Loucy (cell line): ENCODE results near the gene ANKRD36.
"Not testable (repeated sequence)": the region's sequence is repeated elsewhere in the genome, so short reads cannot be mapped to it uniquely, and the experiment has no call there.

Experiments
- H2AFZ ChIP-seq: fragments of 200-600 bp; sonication (generic); 2 replicates; pipeline ENCODE4 v1.6.0; 2016; ENCODE audit warnings: antibody characterized with exemption, mild to moderate bottlenecking, low read length, moderate library complexity
- H3F3A ChIP-seq: fragments of 200-600 bp; 2 replicates; pipeline ENCODE4 v1.6.0; 2016; ENCODE audit warnings: antibody characterized with exemption, low read depth, mild to moderate bottlenecking
- H3K27me3 ChIP-seq: fragments of 200-600 bp; sonication (generic); 2 replicates; pipeline ENCODE4 v1.6.1; 2014; ENCODE audit warnings: low read length, mild to moderate bottlenecking; ENCODE audit not compliant: insufficient read depth, poor library complexity, severe bottlenecking
- H3K36me3 ChIP-seq: fragments of 200-600 bp; sonication (generic); 2 replicates; pipeline ENCODE4 v1.6.1; 2016; ENCODE audit warnings: low read length; ENCODE audit not compliant: insufficient read depth
- H3K4me1 ChIP-seq: fragments of 200-600 bp; sonication (generic); 2 replicates; pipeline ENCODE4 v1.5.1; 2014; ENCODE audit warnings: low read length, mild to moderate bottlenecking; ENCODE audit not compliant: insufficient read depth, poor library complexity, severe bottlenecking
- H3K4me2 ChIP-seq: fragments of 200-600 bp; sonication (generic); 2 replicates; pipeline ENCODE4 v1.6.0; 2014; ENCODE audit warnings: antibody characterized with exemption, low read length, low read depth, mild to moderate bottlenecking; ENCODE audit not compliant: poor library complexity, severe bottlenecking
- H3K4me3 ChIP-seq: fragments of 200-600 bp; sonication (generic); 2 replicates; pipeline ENCODE4 v1.5.1; 2014; ENCODE audit warnings: low read length, mild to moderate bottlenecking, mixed read lengths; ENCODE audit not compliant: poor library complexity, severe bottlenecking
- H3K79me2 ChIP-seq: fragments of 200-600 bp; sonication (generic); 2 replicates; pipeline ENCODE4 v1.6.1; 2014; ENCODE audit warnings: low read length; ENCODE audit not compliant: insufficient read depth
- H3K9ac ChIP-seq: fragments of 200-600 bp; sonication (generic); 2 replicates; pipeline ENCODE4 v1.6.0; 2014; ENCODE audit warnings: mild to moderate bottlenecking, low read depth, low read length, moderate library complexity; ENCODE audit not compliant: poor library complexity, severe bottlenecking
- H3K9me2 ChIP-seq: fragments of 200-600 bp; sonication (generic); replicated peaks from 2 replicates; pipeline ENCODE4 v1.6.1; 2016; ENCODE audit warnings: low read depth, low read length, mixed read lengths
- H3K9me3 ChIP-seq: fragments of 200-600 bp; sonication (generic); 2 replicates; pipeline ENCODE4 v1.6.1; 2014; ENCODE audit warnings: mild to moderate bottlenecking, antibody characterized with exemption, low read length, low read depth; ENCODE audit not compliant: insufficient read depth
- H4K20me1 ChIP-seq: fragments of 200-600 bp; sonication (generic); 2 replicates; pipeline ENCODE4 v1.6.0; 2014; ENCODE audit warnings: antibody characterized with exemption, low read length, mild to moderate bottlenecking; ENCODE audit not compliant: insufficient read depth, poor library complexity, severe bottlenecking
- CTCF ChIP-seq: fragments of 200-600 bp; sonication (generic); conservative IDR thresholded peaks from 2 replicates; pipeline ENCODE4 v1.5.1; 2014; ENCODE audit warnings: mild to moderate bottlenecking, antibody characterized with exemption, low read length

The ANKRD36 gene

GRCh38 chr2:97112320-97113049 is 468 bp upstream of the ANKRD36 start:
- not testable (repeated sequence) for H3F3A ChIP-seq, H3K9me2 ChIP-seq, H4K20me1 ChIP-seq, H3K27me3 ChIP-seq, H3K36me3 ChIP-seq, H3K4me1 ChIP-seq, H3K9me3 ChIP-seq
- peak overlapping the region; percentile 99 for H2AFZ ChIP-seq
- peaks cover 12% of the 10 kb centered on the region; the same call in 1 of the 2 replicates for H3K79me2 ChIP-seq
- peak overlapping the region; percentile 74 for H3K4me2 ChIP-seq
- H3K4me3 ChIP-seq = peak overlapping the region; percentile 78
- peak overlapping the region; percentile 79 for H3K9ac ChIP-seq
- TF ChIP-seq CTCF = peak; percentile 77

DNA sequence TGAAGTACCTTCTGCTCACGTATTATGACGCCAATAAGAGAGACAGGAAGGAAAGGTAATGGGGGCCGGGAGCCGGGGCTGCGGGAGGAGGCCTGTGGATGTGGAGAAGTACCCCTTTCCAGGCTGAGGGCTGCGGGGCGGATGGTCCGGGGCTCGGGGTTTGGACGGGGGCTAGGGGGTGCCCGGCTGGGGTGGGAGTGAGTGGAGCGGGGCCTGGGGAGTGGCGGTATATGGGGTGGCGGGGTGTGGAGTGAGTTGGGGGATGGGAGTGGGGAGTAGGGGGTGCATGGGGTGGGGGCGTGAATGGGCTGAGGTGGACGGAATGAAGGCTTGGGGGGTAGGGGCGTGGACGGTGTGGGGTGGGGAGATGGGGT is 916 bp downstream of the ANKRD36 start:
- peak overlapping the region; percentile 39 for H3K4me2 ChIP-seq
- not testable (repeated sequence) for H3K9me3 ChIP-seq, H3F3A ChIP-seq, H3K4me1 ChIP-seq, H3K27me3 ChIP-seq, H3K36me3 ChIP-seq, H3K9me2 ChIP-seq, H4K20me1 ChIP-seq
- peak overlapping the region; percentile 74; the same call in 1 of the 2 replicates for H2AFZ ChIP-seq
- H3K4me3 ChIP-seq = peak overlapping the region; percentile 78
- H3K9ac ChIP-seq = peak overlapping the region; percentile 79
- H3K79me2 ChIP-seq = peaks cover 12% of the 10 kb centered on the region; the same call in 1 of the 2 replicates

DNA sequence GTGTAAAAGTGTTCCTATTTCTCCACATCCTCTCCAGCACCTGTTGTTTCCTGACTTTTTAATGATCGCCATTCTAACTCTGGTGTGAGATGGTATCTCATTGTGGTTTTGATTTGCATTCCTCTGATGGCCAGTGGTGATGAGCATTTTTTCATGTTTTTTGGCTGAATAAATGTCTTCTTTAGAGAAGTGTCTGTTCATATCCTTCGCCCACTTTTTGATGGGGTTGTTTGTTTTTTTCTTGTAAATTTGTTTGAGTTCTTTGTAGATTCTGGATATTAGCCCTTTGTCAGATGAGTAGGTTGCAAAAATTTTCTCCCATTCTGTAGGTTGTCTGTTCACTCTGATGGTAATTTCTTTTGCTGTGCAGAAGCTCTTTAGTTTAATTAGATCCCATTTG is 16.1 kb downstream of the ANKRD36 start:
- H3K27me3 ChIP-seq, H3K4me1 ChIP-seq, H3K9ac ChIP-seq, H2AFZ ChIP-seq, H3K4me3 ChIP-seq, H3K36me3 ChIP-seq, H3K79me2 ChIP-seq, H4K20me1 ChIP-seq, H3K9me2 ChIP-seq, H3K9me3 ChIP-seq, H3K4me2 ChIP-seq, H3F3A ChIP-seq: not testable (repeated sequence)

DNA sequence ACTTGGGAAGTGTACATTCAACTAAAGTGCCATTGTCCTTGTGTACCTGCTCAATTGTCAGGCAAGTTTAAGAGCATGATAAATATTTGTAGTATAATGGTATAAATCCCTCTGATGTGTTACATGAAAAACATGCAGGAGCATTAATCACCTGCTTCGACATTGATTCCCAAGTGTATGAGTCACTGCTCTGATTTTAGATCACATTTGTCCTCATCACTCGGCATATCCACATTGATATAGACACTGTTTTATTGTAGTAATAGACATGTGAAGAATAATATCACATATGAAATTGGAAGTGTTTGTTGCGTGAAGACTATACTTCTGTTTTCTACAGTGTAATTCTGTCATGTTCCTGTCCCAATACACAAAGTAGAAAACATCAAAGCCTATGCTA is 31.1 kb downstream of the ANKRD36 start:
- not testable (repeated sequence) for H4K20me1 ChIP-seq, H3K9ac ChIP-seq, H2AFZ ChIP-seq, H3K4me3 ChIP-seq, H3K9me2 ChIP-seq, H3K27me3 ChIP-seq, H3F3A ChIP-seq, H3K9me3 ChIP-seq, H3K4me2 ChIP-seq, H3K4me1 ChIP-seq, H3K79me2 ChIP-seq
- peaks cover 28% of the 10 kb centered on the region; the same call in 1 of the 2 replicates for H3K36me3 ChIP-seq

DNA sequence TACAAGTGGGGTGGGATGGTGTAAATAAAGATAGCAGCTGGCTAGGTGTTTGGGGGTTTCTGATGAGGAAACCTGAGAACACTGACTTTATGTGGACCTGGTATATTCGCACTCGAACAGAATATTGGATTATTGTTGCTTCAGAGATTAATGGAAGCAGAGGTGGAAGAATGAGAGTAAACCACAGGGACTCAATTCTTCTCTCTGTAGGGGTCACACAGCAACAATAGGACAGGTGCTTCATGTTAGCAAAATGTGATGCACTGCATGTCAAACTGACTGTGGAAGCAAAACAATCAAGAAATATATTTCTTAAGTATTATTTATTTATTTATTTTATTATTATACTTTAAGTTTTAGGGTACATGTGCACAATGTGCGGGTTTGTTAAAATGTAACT is 53.6 kb downstream of the ANKRD36 start:
- H3K9ac ChIP-seq, H2AFZ ChIP-seq, H3K79me2 ChIP-seq: not testable (repeated sequence)

DNA sequence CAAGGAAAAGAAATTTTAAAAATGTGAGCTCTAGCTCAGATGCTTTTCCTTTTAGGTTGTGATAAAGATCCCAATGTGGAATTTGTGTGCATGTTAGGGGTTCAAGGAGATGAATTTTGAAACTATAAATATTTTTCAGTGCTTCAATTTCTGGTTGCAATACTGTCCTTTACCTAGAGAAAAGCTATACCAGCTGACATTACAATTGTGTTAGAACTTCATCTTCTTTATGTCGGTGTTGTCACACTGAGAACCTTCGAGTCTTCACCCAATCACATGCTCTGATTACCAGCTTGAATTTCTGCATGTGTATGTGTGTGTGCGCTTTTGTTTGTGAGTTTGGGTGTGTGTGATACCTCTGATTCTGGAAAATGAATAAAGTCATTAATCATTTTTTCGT is 55.0 kb downstream of the ANKRD36 start:
- not testable (repeated sequence) for H4K20me1 ChIP-seq, H3K79me2 ChIP-seq, H3K9ac ChIP-seq, H3K9me2 ChIP-seq, H3K4me3 ChIP-seq, H3K4me1 ChIP-seq, H3K36me3 ChIP-seq, H2AFZ ChIP-seq, H3K27me3 ChIP-seq, H3K4me2 ChIP-seq, H3K9me3 ChIP-seq, H3F3A ChIP-seq

More for the DNA sequence above, 53.6 kb downstream of the ANKRD36 start:
- not testable (repeated sequence) for H3K27me3 ChIP-seq, H3K36me3 ChIP-seq, H3K9me3 ChIP-seq, H4K20me1 ChIP-seq, H3K9me2 ChIP-seq, H3F3A ChIP-seq, H3K4me3 ChIP-seq, H3K4me1 ChIP-seq, H3K4me2 ChIP-seq

- not testable (repeated sequence) for H3K4me2 ChIP-seq, H3K9me2 ChIP-seq, H3K36me3 ChIP-seq, H3K4me3 ChIP-seq, H4K20me1 ChIP-seq, H2AFZ ChIP-seq, H3K9me3 ChIP-seq, H3K79me2 ChIP-seq, H3K9ac ChIP-seq, H3K4me1 ChIP-seq, H3F3A ChIP-seq, H3K27me3 ChIP-seq
Observed at GRCh38 chr2:97168583-97168982, 55.6 kb downstream of the ANKRD36 start.
